Measurements from ENCODE around the gene BMPR1B.

DNA sequence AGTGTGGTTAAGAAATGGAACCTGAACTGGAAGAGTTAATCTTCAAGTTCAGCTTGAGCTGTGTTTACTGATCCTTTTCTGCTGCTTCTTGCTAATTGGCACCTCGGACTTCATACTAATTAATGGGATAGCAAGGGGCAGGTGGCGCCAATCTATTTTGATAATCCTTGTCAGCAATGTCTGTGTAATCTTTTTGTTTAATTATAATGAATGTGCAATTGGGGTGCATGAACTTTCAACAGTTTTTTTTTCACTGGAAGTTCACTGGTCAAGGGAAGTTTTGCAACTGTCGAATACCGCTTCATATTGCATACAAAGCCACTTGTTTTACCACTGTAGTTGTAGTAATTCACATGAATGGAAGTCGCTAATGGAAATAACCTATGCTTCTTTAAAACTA lies 261.0 kb downstream of the BMPR1B start:
- TF ChIP-seq, protein P1, sequence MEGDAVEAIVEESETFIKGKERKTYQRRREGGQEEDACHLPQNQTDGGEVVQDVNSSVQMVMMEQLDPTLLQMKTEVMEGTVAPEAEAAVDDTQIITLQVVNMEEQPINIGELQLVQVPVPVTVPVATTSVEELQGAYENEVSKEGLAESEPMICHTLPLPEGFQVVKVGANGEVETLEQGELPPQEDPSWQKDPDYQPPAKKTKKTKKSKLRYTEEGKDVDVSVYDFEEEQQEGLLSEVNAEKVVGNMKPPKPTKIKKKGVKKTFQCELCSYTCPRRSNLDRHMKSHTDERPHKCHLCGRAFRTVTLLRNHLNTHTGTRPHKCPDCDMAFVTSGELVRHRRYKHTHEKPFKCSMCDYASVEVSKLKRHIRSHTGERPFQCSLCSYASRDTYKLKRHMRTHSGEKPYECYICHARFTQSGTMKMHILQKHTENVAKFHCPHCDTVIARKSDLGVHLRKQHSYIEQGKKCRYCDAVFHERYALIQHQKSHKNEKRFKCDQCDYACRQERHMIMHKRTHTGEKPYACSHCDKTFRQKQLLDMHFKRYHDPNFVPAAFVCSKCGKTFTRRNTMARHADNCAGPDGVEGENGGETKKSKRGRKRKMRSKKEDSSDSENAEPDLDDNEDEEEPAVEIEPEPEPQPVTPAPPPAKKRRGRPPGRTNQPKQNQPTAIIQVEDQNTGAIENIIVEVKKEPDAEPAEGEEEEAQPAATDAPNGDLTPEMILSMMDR (IDR thresholded peaks at IDR 0.05; ENCODE audit: borderline replicate concordance, extremely low read depth, low read length, poor library complexity, severe bottlenecking), result no peak
- TF ChIP-seq EZH2 (IDR thresholded peaks at IDR 0.05; ENCODE audit: borderline replicate concordance, low read depth, low read length, severe bottlenecking), result no peak

All from DND-41 (cell line).